Natural killer cell treated with Interleukin-12 subunit alpha and Interleukin-12 subunit beta and Interleukin-15 and Interleukin-18, amount 100 ng/mL, for 72 hours (primary cell): Measurements from ENCODE around the gene TSPAN4. TPM values are rescaled to one million over a fixed set of nuclear protein-coding genes. Genes with fewer than 3 reads are reported as not detected.

Source experiments
- ATAC-seq, 2 donors: fragments of 150-1000 bp; cut with Tn5 transposase in 1 of 2; sonication (Bioruptor Pico), chemical (Tn5 transposase) in 1 of 2; 2 replicates each; pipeline ENCODE4 v1.10.0; 2021
- DNase-seq: peaks from one replicate; pipeline ENCODE4 v3.0.0; 2022; ENCODE audit warnings: low spot score
- H3K27ac Mint-ChIP-seq, 2 donors: 1 replicate in 1 of 2; 2 replicates in 1 of 2; pipeline ENCODE4 v1.8.0; 2022; ENCODE audit warnings: mixed read lengths in 2 of 2, mild to moderate bottlenecking in 1 of 2, moderate library complexity in 1 of 2
- H3K27me3 Mint-ChIP-seq, 2 donors: 1 replicate in 1 of 2; 2 replicates in 1 of 2; pipeline ENCODE4 v1.8.0; 2022; ENCODE audit warnings: mixed read lengths in 2 of 2
- H3K36me3 Mint-ChIP-seq: one replicate; pipeline ENCODE4 v1.8.0; 2022; ENCODE audit warnings: mixed read lengths
- H3K4me1 Mint-ChIP-seq, 2 donors: 1 replicate in 1 of 2; 2 replicates in 1 of 2; pipeline ENCODE4 v1.8.0; 2022; ENCODE audit warnings: low read depth in 2 of 2, mixed read lengths in 2 of 2, mild to moderate bottlenecking in 1 of 2
- H3K4me3 Mint-ChIP-seq: one replicate; pipeline ENCODE4 v1.8.0; 2022; ENCODE audit warnings: mixed read lengths
- H3K9me3 Mint-ChIP-seq: 2 replicates; pipeline ENCODE4 v1.8.0; 2022; ENCODE audit warnings: mixed read lengths
- total RNA-seq, 2 donors: library from RNA; stranded (reverse); gene quantifications; one replicate each; pipeline ENCODE4 v1.2.3, GENCODE V29; 2022

TSPAN4 gene
- total RNA-seq, 2 donors from 2014 or later: 17.4 to 31.4 TPM

GRCh38 chr11:862081-862661 lies 19.5 kb downstream of the TSPAN4 start:
- Mint-ChIP-seq H3K9me3 (no peaks in the 10 kb centered on the region), H3K27ac (no peak overlapping the region), H3K4me1 (peaks cover under 1 to 3% of the 10 kb centered on the region in 2 donors), H3K36me3 (no peaks in the 10 kb centered on the region), H3K4me3 (no peak overlapping the region), H3K27me3 (no peaks in the 10 kb centered on the region)
- ATAC-seq (no peak), DNase-seq (no peak)

- ATAC-seq: no peak
- DNase-seq: no peak
- Mint-ChIP-seq H3K27ac (no peak overlapping the region), H3K27me3 (no peaks in the 10 kb centered on the region), H3K4me1 (peaks cover 0 to 3% of the 10 kb centered on the region in 2 donors), H3K36me3 (no peaks in the 10 kb centered on the region), H3K4me3 (no peak overlapping the region), H3K9me3 (no peaks in the 10 kb centered on the region)
Measured at GRCh38 chr11:862696-863022, 20.0 kb downstream of the TSPAN4 start.

- H3K27me3 Mint-ChIP-seq: no peaks in the 10 kb centered on the region
- H3K4me1 Mint-ChIP-seq: peaks cover 0 to 3% of the 10 kb centered on the region in 2 donors
- DNase-seq (no peak), ATAC-seq (no peak)
- H3K36me3 Mint-ChIP-seq: no peaks in the 10 kb centered on the region
- H3K4me3 Mint-ChIP-seq: no peak overlapping the region
- H3K27ac Mint-ChIP-seq: no peak overlapping the region
- H3K9me3 Mint-ChIP-seq: no peaks in the 10 kb centered on the region
Measured at GRCh38 chr11:863023-863909, 20.6 kb downstream of the TSPAN4 start.

- Mint-ChIP-seq H3K27me3 (no peaks in the 10 kb centered on the region), H3K4me1 (peaks cover 0 to 3% of the 10 kb centered on the region in 2 donors), H3K36me3 (no peaks in the 10 kb centered on the region), H3K27ac (no peak overlapping the region), H3K9me3 (no peaks in the 10 kb centered on the region), H3K4me3 (no peak overlapping the region)
- DNase-seq: no peak
- ATAC-seq: no peak
Measured at GRCh38 chr11:863910-864827, 21.5 kb downstream of the TSPAN4 start.

DNA sequence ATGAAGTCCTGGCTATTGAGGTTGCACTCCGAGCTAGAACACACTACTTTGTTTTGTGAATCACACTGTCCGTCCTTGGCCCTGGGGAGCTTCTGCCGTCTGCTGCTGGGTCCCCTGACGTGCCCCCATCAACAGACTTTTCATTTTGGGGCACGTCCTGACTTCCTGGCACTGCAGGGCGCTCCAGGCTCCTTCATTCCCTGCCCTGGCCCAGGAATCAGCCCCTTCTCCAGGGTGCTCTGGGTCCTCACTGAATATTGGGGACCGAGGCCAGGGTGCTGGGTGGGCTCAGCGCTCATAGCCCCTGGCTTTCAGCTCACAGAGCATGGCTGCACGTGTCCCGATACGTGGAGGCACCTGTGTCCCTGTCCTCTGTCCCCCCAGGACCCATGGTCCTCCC lies 22.2 kb downstream of the TSPAN4 start:
- no peaks in the 10 kb centered on the region for H3K9me3 Mint-ChIP-seq
- DNase-seq (no peak), ATAC-seq (no peak)
- no peak overlapping the region for H3K4me3 Mint-ChIP-seq
- no peaks in the 10 kb centered on the region for H3K27me3 Mint-ChIP-seq
- no peaks in the 10 kb centered on the region for H3K36me3 Mint-ChIP-seq
- H3K4me1 Mint-ChIP-seq: no peaks in the 10 kb centered on the region
- H3K27ac Mint-ChIP-seq: no peak overlapping the region

DNA sequence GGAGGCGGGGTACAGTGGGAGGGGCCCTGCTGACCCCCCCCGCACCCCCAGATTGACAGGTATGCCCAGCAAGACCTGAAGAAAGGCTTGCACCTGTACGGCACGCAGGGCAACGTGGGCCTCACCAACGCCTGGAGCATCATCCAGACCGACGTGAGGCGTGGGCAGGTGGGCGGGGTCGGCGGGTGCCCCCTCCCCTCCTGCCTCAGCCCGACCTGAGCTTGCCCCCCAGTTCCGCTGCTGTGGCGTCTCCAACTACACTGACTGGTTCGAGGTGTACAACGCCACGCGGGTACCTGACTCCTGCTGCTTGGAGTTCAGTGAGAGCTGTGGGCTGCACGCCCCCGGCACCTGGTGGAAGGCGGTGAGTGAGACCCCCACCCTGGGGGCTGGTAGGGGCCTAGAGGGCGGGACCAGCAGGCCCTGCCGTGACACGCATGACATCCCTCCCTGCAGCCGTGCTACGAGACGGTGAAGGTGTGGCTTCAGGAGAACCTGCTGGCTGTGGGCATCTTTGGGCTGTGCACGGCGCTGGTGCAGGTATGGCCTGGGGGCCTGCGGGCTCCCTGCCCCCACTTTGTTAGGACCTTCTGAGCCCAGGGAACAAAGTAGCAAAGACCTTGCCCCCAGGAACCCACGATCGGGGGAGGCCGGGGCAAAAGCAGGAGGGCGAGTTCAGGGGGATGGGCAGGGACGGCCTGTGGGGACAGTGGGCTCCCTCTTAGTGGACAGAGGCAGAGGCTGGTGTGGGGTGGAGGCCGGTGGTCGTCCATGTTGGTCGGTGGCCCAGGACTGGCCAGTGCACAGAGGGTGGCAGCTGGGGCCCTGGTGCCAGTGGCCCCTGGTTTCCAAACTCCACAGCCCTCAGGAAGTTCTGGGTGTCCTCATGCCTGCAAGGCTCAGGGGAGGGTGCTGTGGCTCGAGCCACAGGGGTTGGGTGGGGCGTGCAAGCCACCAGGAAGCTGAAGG lies 23.1 kb downstream of the TSPAN4 start:
- ATAC-seq (peak in 1 of 2 donors; percentile 22), DNase-seq (no peak)
- H3K27me3 Mint-ChIP-seq: no peaks in the 10 kb centered on the region
- H3K27ac Mint-ChIP-seq: no peak overlapping the region
- no peaks in the 10 kb centered on the region for H3K36me3 Mint-ChIP-seq
- no peaks in the 10 kb centered on the region for H3K9me3 Mint-ChIP-seq
- H3K4me3 Mint-ChIP-seq: no peak overlapping the region
- H3K4me1 Mint-ChIP-seq: no peaks in the 10 kb centered on the region

- H3K9me3 Mint-ChIP-seq: no peaks in the 10 kb centered on the region
- H3K27ac Mint-ChIP-seq: no peak overlapping the region
- no peaks in the 10 kb centered on the region for H3K27me3 Mint-ChIP-seq
- ATAC-seq: no peak
- DNase-seq: no peak
- H3K4me3 Mint-ChIP-seq: no peak overlapping the region
- H3K4me1 Mint-ChIP-seq: no peaks in the 10 kb centered on the region
- H3K36me3 Mint-ChIP-seq: no peaks in the 10 kb centered on the region
Measured at GRCh38 chr11:866481-866880, 23.8 kb downstream of the TSPAN4 start.

DNA sequence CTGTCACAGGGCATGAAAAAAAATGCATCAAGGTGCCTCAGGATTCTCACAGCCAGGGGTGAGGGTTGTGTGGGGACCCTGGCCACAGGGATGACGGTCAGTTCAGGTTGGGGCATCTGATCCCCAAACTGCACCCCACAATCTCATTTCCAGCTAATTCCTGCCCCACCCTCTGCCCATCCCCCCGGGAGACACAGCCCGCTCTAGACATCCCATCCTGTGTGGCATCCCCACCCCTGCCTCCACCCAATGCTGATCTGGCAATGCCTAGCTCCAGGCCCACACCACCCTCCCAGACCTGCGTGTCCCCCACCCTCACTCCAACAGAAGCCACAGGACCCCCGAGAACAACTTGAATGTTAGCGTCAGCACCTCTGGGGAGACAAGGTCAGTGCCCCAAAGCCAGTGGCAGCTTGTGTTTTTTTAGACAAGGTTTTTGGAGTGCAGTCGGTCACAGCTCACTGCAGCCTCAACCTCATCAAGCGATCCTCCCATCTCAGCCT lies 25.3 kb downstream of the TSPAN4 start:
- Mint-ChIP-seq H3K36me3 (no peaks in the 10 kb centered on the region), H3K4me1 (no peaks in the 10 kb centered on the region), H3K27me3 (no peaks in the 10 kb centered on the region), H3K9me3 (no peaks in the 10 kb centered on the region), H3K4me3 (no peak overlapping the region), H3K27ac (no peak overlapping the region)
- no peak for DNase-seq
- ATAC-seq: no peak

- ATAC-seq: no peak
- no peak for DNase-seq
- Mint-ChIP-seq H3K27ac (no peak overlapping the region), H3K4me3 (no peak overlapping the region), H3K9me3 (no peaks in the 10 kb centered on the region), H3K27me3 (no peaks in the 10 kb centered on the region), H3K36me3 (no peaks in the 10 kb centered on the region), H3K4me1 (no peaks in the 10 kb centered on the region)
Measured at GRCh38 chr11:868394-868793, 25.7 kb downstream of the TSPAN4 start.

GRCh38 chr11:868802-869201 lies 26.1 kb downstream of the TSPAN4 start:
- no peaks in the 10 kb centered on the region for H3K4me1 Mint-ChIP-seq
- no peak overlapping the region for H3K27ac Mint-ChIP-seq
- no peak for ATAC-seq
- no peaks in the 10 kb centered on the region for H3K36me3 Mint-ChIP-seq
- no peak overlapping the region for H3K4me3 Mint-ChIP-seq
- DNase-seq: no peak
- H3K9me3 Mint-ChIP-seq: no peaks in the 10 kb centered on the region
- no peaks in the 10 kb centered on the region for H3K27me3 Mint-ChIP-seq

DNA sequence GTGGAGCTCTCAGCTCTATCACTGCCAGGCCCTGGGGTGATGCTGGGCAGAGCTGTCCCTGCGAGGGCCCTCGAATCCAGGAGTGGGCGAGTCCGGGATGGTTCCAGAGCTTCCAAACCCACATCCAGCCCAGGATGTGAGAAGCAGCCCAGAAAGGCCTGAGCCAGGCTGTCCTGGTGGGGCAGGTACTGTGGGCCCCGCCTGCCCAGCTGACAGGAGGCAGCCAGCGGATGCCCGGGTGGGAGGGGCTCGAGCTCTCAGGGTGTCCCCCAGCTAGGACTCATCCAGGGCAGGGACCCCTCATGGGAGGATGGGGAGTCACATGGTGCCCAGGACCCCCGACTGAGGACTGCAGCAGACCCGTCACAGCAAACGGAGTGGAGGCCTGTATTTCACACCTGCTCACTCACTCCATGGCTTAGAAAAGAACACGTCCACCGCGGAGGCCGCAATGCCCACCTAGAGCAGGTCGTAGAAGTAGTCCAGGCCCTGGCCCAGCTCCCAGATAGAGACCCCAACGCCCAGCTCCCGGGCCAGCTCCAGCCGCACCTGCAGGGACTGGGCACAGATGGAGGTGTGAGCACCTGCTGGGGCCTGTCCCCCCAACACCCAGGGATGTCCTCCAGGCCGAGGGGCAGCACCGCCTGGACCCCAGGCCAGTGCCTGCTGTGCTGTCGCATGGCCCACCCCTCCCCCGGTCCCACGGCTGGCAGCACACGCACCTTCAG lies 26.9 kb downstream of the TSPAN4 start:
- no peak for DNase-seq
- ATAC-seq: no peak
- Mint-ChIP-seq H3K4me1 (no peaks in the 10 kb centered on the region), H3K27ac (no peak overlapping the region), H3K9me3 (no peaks in the 10 kb centered on the region), H3K27me3 (no peaks in the 10 kb centered on the region), H3K4me3 (no peak overlapping the region), H3K36me3 (no peaks in the 10 kb centered on the region)

DNA sequence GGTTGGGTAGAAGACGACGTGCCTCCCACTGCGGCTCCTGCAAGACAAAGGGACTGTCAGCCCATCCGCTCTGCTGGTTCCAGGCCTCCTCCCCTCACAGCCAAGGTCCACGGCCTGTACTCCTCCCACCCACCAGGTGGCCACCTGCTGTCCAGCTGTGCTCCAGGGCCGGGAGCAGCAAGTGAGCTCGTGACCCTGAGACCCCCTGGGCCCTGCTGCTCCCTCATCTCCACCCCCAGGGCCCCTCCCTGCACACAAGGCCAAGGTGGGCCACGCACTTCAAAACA lies 27.4 kb downstream of the TSPAN4 start:
- no peak overlapping the region for H3K4me3 Mint-ChIP-seq
- H3K4me1 Mint-ChIP-seq: no peaks in the 10 kb centered on the region
- no peaks in the 10 kb centered on the region for H3K36me3 Mint-ChIP-seq
- no peaks in the 10 kb centered on the region for H3K27me3 Mint-ChIP-seq
- ATAC-seq (no peak), DNase-seq (no peak)
- no peak overlapping the region for H3K27ac Mint-ChIP-seq
- no peaks in the 10 kb centered on the region for H3K9me3 Mint-ChIP-seq

GRCh38 chr11:870418-870817 lies 27.8 kb downstream of the TSPAN4 start:
- no peak overlapping the region for H3K27ac Mint-ChIP-seq
- no peak for DNase-seq

More at GRCh38 chr11:870418-870817, 27.8 kb downstream of the TSPAN4 start:
- Mint-ChIP-seq H3K36me3 (no peaks in the 10 kb centered on the region), H3K4me3 (no peak overlapping the region), H3K9me3 (no peaks in the 10 kb centered on the region), H3K4me1 (no peaks in the 10 kb centered on the region), H3K27me3 (no peaks in the 10 kb centered on the region)
- ATAC-seq: no peak
